Adrenal gland (tissue), 12 donors: Measurements from ENCODE around the gene FHAD1. TPM values are rescaled to one million over a fixed set of nuclear protein-coding genes. Genes with fewer than 3 reads are reported as not detected.

Experiments
- DNase-seq, 7 donors: peaks; one replicate each; pipeline ENCODE4 v3.0.0-alpha.2; 2019 to 2020
- H3K27ac ChIP-seq, 5 donors: fragments of 200-600 bp; sonication (generic) in 4 of 5; 1 replicate in 3 of 5; 2 replicates in 2 of 5; pipeline versions ENCODE4 v1.5.1 to v1.8.0; 2016 to 2020; ENCODE audit warnings: mild to moderate bottlenecking in 1 of 5
- H3K27me3 ChIP-seq: fragments of 200-600 bp; 2 replicates; pipeline ENCODE4 v1.8.0; 2021
- H3K36me3 ChIP-seq, 2 donors: fragments of 200-600 bp; replicated peaks in 1 of 2; 1 replicate in 1 of 2; 2 replicates in 1 of 2; pipeline versions ENCODE4 v1.5.1 to v1.8.0; 2018 to 2022
- H3K4me1 ChIP-seq, 2 donors: fragments of 200-600 bp; replicated peaks in 1 of 2; 1 replicate in 1 of 2; 2 replicates in 1 of 2; pipeline versions ENCODE4 v1.5.1 to v1.8.0; 2018 to 2021
- H3K4me3 ChIP-seq, 4 donors: fragments of 200-600 bp; sonication (generic) in 3 of 4; one replicate each; pipeline ENCODE4 v1.5.1; 2016 to 2018
- H3K9me3 ChIP-seq, 3 donors: fragments of 200-600 bp; sonication (generic) in 1 of 3; replicated peaks in 1 of 3; 1 replicate in 2 of 3; 2 replicates in 1 of 3; pipeline versions ENCODE4 v1.5.1 to v1.8.0; 2016 to 2021
- POLR2A ChIP-seq, 2 donors: fragments of 450-650 bp; IDR thresholded peaks; one replicate each; pipeline ENCODE4 v1.6.1; 2017; ENCODE audit warnings: antibody characterized with exemption in 2 of 2, mild to moderate bottlenecking in 2 of 2, moderate library complexity in 1 of 2
- WGBS, 4 donors: extraction: QIAGEN DNeasy Blood & Tissue Kit in 2 of 4; methylation state at CpG; one replicate each; pipeline versions ENCODE4 v1.1.5 to v1.1.7; 2013 to 2017; 5-methylcytosine and 5-hydroxymethylcytosine counted together
- intact Hi-C, 2 donors: fragments of 100-400 bp; cut with DNase I; formaldehyde crosslinking; loops; one replicate each; pipeline versions ENCODE4 v1.14.1 to v1.15.0; 2022 to 2023
- polyA plus RNA-seq, 3 donors: library from polyadenylated mRNA; stranded (reverse); fragments of 200-250 nt in 2 of 3; fragments of 350-450 nt in 1 of 3; fragmentation: Illumina TruSeq in 1 of 3; extraction: RNeasy Lipid Tissue Mini Kit (QIAGEN cat#74804) in 1 of 3; gene quantifications; one replicate each; pipeline ENCODE4 v1.2.3, GENCODE V29; 2013 to 2014
- total RNA-seq, 9 donors: library from RNA; depleted of rRNA in 4 of 9; stranded (reverse); fragments of >200 nt in 4 of 9; fragments of 120-200 nt in 1 of 9; fragmentation: NEBNext Ultra II Directional in 1 of 9; extraction: Animal tissue kit (Norgen Biotek cat#: 25700) in 1 of 9; gene quantifications; one replicate each; pipeline versions ENCODE4 v1.1.0 to v1.2.4, GENCODE V29; 2013 to 2023
- TF ChIP-seq, protein P1 (sequence below), 6 experiments: fragments of 450-650 bp in 4 of 6; fragments of 200-600 bp in 2 of 6; sonication (generic) in 1 of 6; IDR thresholded peaks; 1 replicate in 5 of 6; 2 replicates in 1 of 6; pipeline versions ENCODE4 v1.5.1 to v1.8.0; 2016 to 2021; ENCODE audit warnings: antibody characterized with exemption in 6 of 6, mild to moderate bottlenecking in 2 of 6, moderate library complexity in 1 of 6
- donor health status: healthy with polysubstance abuse.
- donor health status: Bipolar disorder and iron deficiency.
- donor health status: DM: yes; HTN: yes; CAD: no.
- donor health status: DM: no; HTN: no; CAD: no.
- donor health status: DM: no; HTN: no; CAD: no.
- donor health status: DM: yes; HTN: yes; CAD: no.

Gene FHAD1
- total and polyA plus RNA-seq, 12 donors = 0.09 to 1.6 (median 0.57) TPM; not detected in 1

- WGBS, 4 donors = 0 to 27% (median 13%) methylated on average over 1 of the region's 1 CpG; no CpG with 5 or more reads in 1 of the 4 donors
- Histone ChIP-seq H3K27ac (no peak overlapping the region), H3K4me1 (no peaks in the 10 kb centered on the region), H3K9me3 (no peaks in the 10 kb centered on the region), H3K27me3 (no peaks in the 10 kb centered on the region), H3K36me3 (no peaks in the 10 kb centered on the region), H3K4me3 (no peak overlapping the region)
- intact Hi-C loops = no loop called here
- TF ChIP-seq, protein P1, sequence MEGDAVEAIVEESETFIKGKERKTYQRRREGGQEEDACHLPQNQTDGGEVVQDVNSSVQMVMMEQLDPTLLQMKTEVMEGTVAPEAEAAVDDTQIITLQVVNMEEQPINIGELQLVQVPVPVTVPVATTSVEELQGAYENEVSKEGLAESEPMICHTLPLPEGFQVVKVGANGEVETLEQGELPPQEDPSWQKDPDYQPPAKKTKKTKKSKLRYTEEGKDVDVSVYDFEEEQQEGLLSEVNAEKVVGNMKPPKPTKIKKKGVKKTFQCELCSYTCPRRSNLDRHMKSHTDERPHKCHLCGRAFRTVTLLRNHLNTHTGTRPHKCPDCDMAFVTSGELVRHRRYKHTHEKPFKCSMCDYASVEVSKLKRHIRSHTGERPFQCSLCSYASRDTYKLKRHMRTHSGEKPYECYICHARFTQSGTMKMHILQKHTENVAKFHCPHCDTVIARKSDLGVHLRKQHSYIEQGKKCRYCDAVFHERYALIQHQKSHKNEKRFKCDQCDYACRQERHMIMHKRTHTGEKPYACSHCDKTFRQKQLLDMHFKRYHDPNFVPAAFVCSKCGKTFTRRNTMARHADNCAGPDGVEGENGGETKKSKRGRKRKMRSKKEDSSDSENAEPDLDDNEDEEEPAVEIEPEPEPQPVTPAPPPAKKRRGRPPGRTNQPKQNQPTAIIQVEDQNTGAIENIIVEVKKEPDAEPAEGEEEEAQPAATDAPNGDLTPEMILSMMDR (IDR thresholded peaks at IDR 0.05) = no peak
- TF ChIP-seq POLR2A (IDR thresholded peaks at IDR 0.05) = no peak
- no peak for DNase-seq
Measured at GRCh38 chr1:15316510-15316909, 69.5 kb downstream of the FHAD1 start.

- intact Hi-C loops = loop anchor here in 1 of 2 donors (5.0 kb wide), 1 partner anchor 182 kb away; no protein-coding TSS in a partner anchor
- TF ChIP-seq, protein P1 (IDR thresholded peaks at IDR 0.05) = no peak
- TF ChIP-seq POLR2A (IDR thresholded peaks at IDR 0.05) = no peak
- Histone ChIP-seq H3K9me3 (no peaks in the 10 kb centered on the region), H3K27ac (no peak overlapping the region), H3K27me3 (no peaks in the 10 kb centered on the region), H3K4me3 (no peak overlapping the region), H3K36me3 (no peaks in the 10 kb centered on the region), H3K4me1 (peaks cover 7 to 13% of the 10 kb centered on the region in 2 donors)
- DNase-seq = no peak
- 85 to 96% (median 95%) methylated on average over 5 of the region's 5 CpGs for WGBS, 4 donors
Measured at GRCh38 chr1:15320267-15320666, 73.2 kb downstream of the FHAD1 start.

DNA sequence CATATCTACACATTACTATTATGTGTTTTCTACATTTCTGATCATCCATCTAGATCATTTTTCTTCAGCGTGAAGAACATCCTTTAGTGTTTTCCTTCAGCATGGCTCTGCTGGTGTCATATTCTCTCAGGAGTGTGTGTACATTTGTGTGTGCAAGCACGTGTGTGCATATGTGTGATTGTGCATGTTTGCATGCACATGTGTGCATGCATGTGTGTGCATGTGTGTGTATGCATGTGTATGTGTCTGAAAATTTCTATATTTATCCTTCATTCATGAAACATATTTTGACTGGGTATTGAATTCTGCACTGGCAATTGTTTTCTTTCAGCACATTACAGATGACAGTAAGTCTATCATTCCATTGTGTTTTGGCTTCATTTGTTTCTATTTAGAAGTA, 74.6 kb downstream of the FHAD1 start:
- no peak overlapping the region for H3K27ac ChIP-seq
- H3K4me1 ChIP-seq = peaks cover 7 to 13% of the 10 kb centered on the region in 2 donors
- TF ChIP-seq, protein P1 (IDR thresholded peaks at IDR 0.05) = no peak
- no peak for TF ChIP-seq POLR2A (IDR thresholded peaks at IDR 0.05)
- intact Hi-C loops = loop anchor here in 1 of 2 donors (5.0 kb wide), 1 partner anchor 181 kb away; no protein-coding TSS in a partner anchor
- H3K36me3 ChIP-seq = no peaks in the 10 kb centered on the region
- DNase-seq = peak in 1 of 7 donors; percentile 10
- no peaks in the 10 kb centered on the region for H3K27me3 ChIP-seq
- H3K9me3 ChIP-seq = no peaks in the 10 kb centered on the region
- 71 to 82% (median 73%) methylated on average over 2 of the region's 2 CpGs for WGBS, 4 donors
- no peak overlapping the region for H3K4me3 ChIP-seq

DNA sequence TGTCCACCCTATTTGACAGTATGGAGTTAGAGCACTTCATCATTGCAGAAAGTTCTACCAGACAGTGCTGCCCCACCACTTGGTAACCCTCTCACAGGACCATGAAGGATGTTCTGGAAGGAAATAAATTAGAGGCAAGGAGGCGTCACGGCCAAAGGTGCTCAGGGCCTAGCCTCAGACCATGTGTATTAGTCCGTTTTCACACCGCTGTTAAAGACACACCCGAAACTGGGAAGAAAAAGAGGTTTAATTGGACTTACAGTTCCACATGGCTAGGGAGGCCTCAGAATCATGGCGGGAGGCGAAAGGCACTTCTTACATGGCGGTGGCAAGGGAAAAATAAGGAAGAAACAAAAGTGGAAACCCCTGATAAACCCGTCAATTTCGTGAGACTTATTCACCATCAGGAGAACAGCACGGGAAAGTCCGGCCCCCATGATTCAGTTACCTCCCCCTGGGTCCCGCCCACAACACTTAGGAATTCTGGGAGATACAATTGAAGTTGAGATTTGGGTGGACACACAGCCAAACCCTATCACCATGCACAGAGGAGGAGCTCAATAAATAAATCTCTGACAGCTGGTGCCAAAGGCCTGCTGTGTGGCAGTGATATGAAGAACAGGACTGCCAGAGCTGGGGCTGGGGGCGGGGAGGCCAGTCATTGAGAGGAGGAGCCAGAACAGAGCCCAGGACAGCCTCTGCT, 75.8 kb downstream of the FHAD1 start:
- no peak overlapping the region for H3K4me3 ChIP-seq
- WGBS, 4 donors = 53 to 76% (median 68%) methylated on average over 13 to 14 of the region's 14 CpGs
- DNase-seq = peak; percentile 76 to 90 (median 83)
- H3K36me3 ChIP-seq = no peaks in the 10 kb centered on the region
- intact Hi-C loops = loop anchor here in 1 of 2 donors (5.0 kb wide), 1 partner anchor 180 kb away; no protein-coding TSS in a partner anchor
- H3K9me3 ChIP-seq = no peaks in the 10 kb centered on the region
- peaks cover 7 to 13% of the 10 kb centered on the region in 2 donors for H3K4me1 ChIP-seq
- H3K27ac ChIP-seq = peak overlapping the region in 4 of 5 donors; percentile 35 to 86 (median 82)
- no peaks in the 10 kb centered on the region for H3K27me3 ChIP-seq
- peak in 1 of 2 donors; percentile 61 for TF ChIP-seq POLR2A (IDR thresholded peaks at IDR 0.05)
- TF ChIP-seq, protein P1 (IDR thresholded peaks at IDR 0.05) = no peak
